AG04450 (cell line): Measurements from ENCODE around the gene FERD3L. TPM values are rescaled to one million over a fixed set of nuclear protein-coding genes. Genes with fewer than 3 reads are reported as not detected.

Experiments used
- CTCF ChIA-PET: fragments of 300-600, 350-600 bp; formaldehyde crosslinking; extraction: SDS; loops from one replicate; lab custom pipeline; 2022; ENCODE audit warnings: antibody characterized with exemption, inconsistent platforms; lab: Charles Lee
- POLR2A ChIA-PET: fragments of 350-600 bp; formaldehyde crosslinking; extraction: SDS; loops from one replicate; lab custom pipeline; 2021; ENCODE audit warnings: antibody characterized with exemption, inconsistent platforms; lab: Yijun Ruan, JAX
- DNase-seq: peaks from one replicate; pipeline ENCODE4 v3.0.0-alpha.2; 2011; ENCODE audit warnings: low read depth, low spot score
- H3K27ac ChIP-seq: one replicate; pipeline ENCODE4 v1.5.1; 2012; ENCODE audit warnings: low read depth, low read length, control low read depth
- H3K27me3 ChIP-seq: one replicate; pipeline ENCODE4 v1.6.0; 2012; ENCODE audit warnings: low read length; ENCODE audit not compliant: control insufficient read depth, insufficient read depth
- H3K4me3 ChIP-seq: 2 replicates; pipeline ENCODE4 v1.5.1; 2011; ENCODE audit warnings: mild to moderate bottlenecking, low read depth, low read length, control low read depth
- H3K9me3 ChIP-seq: 2 replicates; pipeline ENCODE4 v1.5.1; 2012; ENCODE audit warnings: low read length; ENCODE audit not compliant: control insufficient read depth, insufficient read depth
- CTCF ChIP-seq: IDR thresholded peaks from 2 replicates; pipeline ENCODE4 v1.5.1; 2011; ENCODE audit warnings: low read depth, low read length, control low read depth, inconsistent platforms
- polyA plus RNA-seq: library from polyadenylated mRNA; depleted of rRNA; stranded (reverse); fragments of >200 nt; gene quantifications from 2 replicates; pipeline ENCODE4 v1.2.3, GENCODE V29; 2011

The FERD3L gene
- polyA plus RNA-seq, 1 experiment, result not detected

DNA sequence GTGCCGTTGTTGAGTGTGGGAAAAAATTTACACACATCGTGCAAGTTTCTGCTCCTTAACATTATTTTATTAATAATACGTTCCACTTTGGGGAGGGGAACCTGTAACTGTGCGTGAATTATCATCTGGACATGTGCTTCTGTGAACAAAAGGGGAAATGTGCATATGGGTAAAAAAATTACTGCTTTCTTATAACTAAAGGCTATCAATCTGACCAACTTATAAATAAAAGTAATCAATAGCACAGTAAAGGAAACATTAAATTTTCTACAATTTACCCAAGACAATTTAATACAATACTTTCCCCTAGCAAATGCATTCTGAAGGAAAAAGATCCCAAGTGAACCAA is 32.2 kb downstream of the FERD3L start:
- TF ChIP-seq CTCF, result no peak
- DNase-seq, result no peak
- CTCF ChIA-PET, result interaction anchor here (1.4 to 3.3 kb wide), 2 partner anchors 420 to 447 kb away, joined by 4 to 12 read pairs; no protein-coding TSS in a partner anchor
- Histone ChIP-seq H3K27ac (no peak overlapping the region), H3K9me3 (peaks cover 6% of the 10 kb centered on the region), H3K4me3 (no peak overlapping the region), H3K27me3 (no peaks in the 10 kb centered on the region)
- POLR2A ChIA-PET, result no interaction called here

- no peak for TF ChIP-seq CTCF
- DNase-seq, result no peak
- ChIA-PET CTCF (interaction anchor here (1.4 to 3.3 kb wide), 2 partner anchors 419 to 446 kb away, joined by 4 to 12 read pairs; no protein-coding TSS in a partner anchor), POLR2A (no interaction called here)
- H3K4me3 ChIP-seq, result no peak overlapping the region
- no peak overlapping the region for H3K27ac ChIP-seq
- no peaks in the 10 kb centered on the region for H3K27me3 ChIP-seq
- H3K9me3 ChIP-seq, result peaks cover 6% of the 10 kb centered on the region
These were observed 32.8 kb downstream of the FERD3L start for GRCh38 chr7:19112274-19113001.

- no peak overlapping the region for H3K27ac ChIP-seq
- ChIA-PET POLR2A (no interaction called here), CTCF (no interaction called here)
- H3K9me3 ChIP-seq, result peaks cover 6% of the 10 kb centered on the region
- no peak for TF ChIP-seq CTCF
- no peaks in the 10 kb centered on the region for H3K27me3 ChIP-seq
- DNase-seq, result no peak
- no peak overlapping the region for H3K4me3 ChIP-seq
These were observed 33.5 kb downstream of the FERD3L start for GRCh38 chr7:19111474-19112273.

DNA sequence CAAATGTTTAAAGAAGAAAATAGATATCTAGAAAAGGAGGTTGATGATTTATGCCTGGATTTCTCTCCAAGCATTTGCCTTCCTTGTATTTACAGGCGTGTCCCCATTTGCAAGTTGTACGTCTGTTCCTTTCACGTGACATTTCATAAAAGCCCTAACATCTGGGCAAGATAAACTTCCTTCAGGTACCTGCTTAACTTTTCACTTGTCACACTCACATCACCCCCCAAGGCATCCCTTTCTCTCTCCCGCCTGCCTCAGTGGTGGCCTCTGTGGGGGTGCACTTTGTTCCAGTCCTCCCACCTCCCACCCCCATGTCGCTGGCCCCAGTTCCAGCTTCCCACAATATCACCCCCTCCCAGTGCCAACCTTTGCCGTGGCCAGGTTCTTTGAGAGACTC is 34.4 kb downstream of the FERD3L start:
- no peak for DNase-seq
- Histone ChIP-seq H3K27me3 (no peaks in the 10 kb centered on the region), H3K4me3 (no peak overlapping the region), H3K27ac (no peak overlapping the region), H3K9me3 (peaks cover 6% of the 10 kb centered on the region)
- ChIA-PET CTCF (no interaction called here), POLR2A (no interaction called here)
- TF ChIP-seq CTCF, result no peak
